HG03045 (cell line): Measurements from ENCODE around the gene LTBP3.
"Not testable (repeated sequence)": the region's sequence is repeated elsewhere in the genome, so short reads cannot be mapped to it uniquely, and the experiment has no call there.

Experiments used
- ATAC-seq: cut with Tn5 transposase; IDR thresholded peaks from one replicate; pipeline ENCODE4 v1.9.1; 2021; ENCODE audit warnings: mild to moderate bottlenecking, moderate library complexity; ENCODE audit not compliant: unreplicated experiment

The LTBP3 gene

DNA sequence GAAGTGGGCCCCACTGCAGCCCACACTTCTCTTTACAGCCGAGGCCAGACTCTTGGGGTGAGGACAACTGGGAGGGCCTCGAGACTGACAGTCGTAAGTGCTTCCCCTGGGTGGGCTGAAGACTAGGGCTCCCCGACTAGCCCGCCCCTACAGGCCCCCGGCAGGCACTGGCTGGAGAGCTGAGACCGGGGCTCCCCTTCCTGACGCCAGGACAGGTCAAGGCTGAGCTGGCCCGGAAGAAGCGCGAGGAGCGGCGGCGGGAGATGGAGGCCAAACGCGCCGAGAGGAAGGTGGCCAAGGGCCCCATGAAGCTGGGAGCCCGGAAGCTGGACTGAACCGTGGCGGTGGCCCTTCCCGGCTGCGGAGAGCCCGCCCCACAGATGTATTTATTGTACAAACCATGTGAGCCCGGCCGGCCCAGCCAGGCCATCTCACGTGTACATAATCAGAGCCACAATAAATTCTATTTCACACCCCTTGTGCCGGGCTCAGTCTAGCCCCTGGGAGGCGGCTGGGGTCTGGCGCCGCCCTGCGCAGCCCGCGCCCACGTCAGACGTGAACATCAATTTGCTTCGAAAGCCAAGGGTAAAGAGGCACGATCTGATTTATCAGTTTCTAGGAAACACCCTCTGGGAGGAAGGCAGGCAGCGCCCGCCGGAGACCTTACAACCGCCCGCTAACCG lies 19.8 kb downstream of the LTBP3 start:
- ATAC-seq: no peak

DNA sequence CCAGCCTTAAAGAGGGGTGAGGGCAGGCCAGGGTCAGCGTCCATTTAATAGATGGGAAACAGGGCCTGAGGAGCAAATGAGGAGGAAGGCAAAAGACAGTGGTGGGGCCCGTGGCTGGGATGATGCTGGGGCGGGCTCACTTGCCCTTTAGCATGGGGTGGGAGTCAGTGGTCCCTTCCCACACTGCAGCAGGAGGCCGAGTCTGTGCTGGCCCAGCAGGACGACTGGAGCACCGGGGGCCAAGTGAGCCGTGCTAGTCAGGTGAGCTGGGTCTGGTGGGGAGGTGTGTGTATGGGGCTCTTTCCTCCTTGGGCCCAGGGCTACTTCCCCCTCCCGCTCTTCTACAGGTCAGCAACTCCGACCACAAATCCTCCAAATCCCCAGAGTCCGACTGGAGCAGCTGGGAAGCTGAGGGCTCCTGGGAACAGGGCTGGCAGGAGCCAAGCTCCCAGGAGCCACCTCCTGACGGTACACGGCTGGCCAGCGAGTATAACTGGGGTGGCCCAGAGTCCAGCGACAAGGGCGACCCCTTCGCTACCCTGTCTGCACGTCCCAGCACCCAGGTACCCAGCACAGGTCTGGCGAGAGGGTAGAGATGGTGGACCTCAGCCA lies 20.4 kb downstream of the LTBP3 start:
- no peak for ATAC-seq

DNA sequence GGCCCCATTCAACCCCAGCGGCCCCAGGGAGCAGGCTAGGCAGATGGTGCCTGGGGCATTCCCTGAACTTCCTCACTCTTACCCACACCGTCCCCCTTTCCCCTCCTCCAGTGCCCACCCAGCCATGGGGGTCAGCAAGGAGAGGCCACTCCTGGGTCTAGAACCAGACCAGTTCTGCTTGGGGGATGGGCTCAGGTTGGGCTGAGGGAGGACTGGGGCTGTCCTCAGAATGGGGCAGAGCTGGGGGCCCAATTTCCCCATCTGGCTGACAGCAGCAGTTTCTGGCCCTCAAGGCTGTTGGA lies 20.9 kb downstream of the LTBP3 start:
- ATAC-seq: no peak

DNA sequence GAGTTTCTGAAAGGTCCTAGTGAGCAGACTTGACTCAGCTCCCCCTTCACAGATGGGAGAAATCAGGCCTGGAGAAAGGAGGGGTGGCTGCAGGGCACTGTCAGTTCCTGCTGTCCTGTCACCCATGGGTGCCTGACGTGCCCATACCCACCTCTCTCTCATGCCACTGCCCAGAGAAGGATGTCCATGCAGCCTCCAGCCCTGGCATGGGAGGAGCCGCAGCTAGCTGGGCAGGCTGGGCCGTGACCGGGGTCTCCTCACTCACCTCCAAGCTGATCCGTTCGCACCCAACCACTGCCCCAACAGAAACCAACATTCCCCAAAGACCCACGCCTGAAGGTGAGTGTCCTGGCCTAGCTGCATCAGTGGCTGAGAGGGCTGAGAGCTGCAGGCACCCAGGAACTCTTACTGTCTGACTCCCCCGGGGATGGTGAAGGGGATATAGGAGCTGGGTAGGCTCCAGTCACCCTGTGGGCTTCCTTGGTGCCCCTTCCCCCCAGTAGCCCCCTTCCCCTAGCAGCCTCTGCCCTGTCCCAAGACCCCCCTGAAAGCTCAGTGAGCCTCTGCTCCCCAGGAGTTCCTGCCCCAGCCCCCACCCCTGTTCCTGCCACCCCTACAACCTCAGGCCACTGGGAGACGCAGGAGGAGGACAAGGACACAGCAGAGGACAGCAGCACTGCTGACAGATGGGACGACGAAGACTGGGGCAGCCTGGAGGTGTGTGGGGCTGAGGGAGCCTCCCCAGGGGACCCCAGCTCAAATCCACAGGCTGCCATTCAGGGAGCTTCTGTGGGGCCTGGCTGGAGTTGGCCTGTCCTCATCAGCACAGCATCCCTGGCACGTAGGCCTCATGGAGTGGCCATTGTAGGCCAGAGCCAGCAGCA lies 21.5 kb downstream of the LTBP3 start:
- ATAC-seq: no peak

DNA sequence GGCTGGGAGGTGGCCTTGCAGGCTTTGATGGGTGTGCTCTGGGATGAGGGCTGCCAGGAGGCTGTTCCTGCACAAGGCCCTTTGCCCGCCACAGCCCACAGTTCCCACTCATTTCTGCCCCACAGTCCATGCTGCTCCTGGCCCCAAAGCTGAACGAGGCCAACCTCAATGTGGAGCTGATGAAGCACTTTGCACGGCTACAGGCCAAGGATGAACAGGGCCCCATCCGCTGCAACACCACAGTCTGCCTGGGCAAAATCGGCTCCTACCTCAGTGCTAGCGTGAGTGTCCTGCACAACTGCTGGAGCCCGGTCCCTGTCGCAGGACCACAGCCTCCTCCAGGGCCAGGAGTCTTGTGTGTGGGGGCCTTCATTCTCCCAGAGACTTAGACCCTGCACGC lies 23.1 kb downstream of the LTBP3 start:
- no peak for ATAC-seq

DNA sequence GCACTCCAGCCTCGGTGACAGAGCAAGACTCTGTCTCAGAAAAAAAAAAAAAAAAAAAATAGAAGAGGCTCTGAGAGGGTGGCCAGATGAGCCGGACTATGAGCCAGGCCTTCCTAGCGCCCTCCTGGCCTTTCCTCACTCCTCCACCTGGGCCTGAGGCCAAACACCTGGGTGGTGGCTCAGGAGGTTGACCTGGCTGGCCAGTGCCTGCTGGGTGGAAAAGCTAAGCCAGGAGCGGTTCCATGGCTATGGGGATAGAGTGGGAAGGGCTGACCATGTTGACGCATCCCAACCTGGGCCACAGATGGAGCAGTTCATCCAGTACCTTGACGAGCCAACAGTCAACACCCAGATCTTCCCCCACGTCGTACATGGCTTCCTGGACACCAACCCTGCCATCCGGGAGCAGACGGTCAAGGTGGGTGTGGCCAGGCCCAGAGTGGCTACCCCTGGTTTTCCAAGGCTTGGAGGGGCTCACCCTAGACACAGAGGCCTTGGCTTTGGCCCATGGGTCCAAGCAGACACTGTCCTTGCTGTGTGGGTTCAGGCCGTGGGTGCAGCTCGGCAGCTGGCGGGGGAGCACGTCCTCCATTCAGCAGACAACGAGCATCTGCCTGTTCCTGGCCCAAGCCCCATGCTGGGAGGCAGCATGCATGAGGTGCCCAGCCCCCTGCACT lies 25.6 kb downstream of the LTBP3 start:
- ATAC-seq: no peak

DNA sequence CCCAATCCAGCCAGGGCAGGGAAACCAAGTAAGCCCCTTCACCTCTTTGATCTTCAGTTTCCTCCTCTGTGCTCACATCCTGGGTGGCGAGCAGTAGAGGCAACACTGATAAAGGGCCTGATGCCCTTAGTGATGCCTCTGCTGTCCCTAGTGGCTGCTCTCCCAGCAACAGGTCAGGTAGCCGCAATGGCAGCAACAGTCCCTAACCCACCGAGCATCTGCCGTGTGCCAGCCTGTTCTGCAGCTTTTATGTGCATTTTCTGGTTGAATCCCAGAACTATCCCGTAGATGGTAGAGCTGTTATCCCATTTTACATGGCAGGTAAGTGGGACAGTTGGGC lies 28.0 kb downstream of the LTBP3 start:
- ATAC-seq: no peak

DNA sequence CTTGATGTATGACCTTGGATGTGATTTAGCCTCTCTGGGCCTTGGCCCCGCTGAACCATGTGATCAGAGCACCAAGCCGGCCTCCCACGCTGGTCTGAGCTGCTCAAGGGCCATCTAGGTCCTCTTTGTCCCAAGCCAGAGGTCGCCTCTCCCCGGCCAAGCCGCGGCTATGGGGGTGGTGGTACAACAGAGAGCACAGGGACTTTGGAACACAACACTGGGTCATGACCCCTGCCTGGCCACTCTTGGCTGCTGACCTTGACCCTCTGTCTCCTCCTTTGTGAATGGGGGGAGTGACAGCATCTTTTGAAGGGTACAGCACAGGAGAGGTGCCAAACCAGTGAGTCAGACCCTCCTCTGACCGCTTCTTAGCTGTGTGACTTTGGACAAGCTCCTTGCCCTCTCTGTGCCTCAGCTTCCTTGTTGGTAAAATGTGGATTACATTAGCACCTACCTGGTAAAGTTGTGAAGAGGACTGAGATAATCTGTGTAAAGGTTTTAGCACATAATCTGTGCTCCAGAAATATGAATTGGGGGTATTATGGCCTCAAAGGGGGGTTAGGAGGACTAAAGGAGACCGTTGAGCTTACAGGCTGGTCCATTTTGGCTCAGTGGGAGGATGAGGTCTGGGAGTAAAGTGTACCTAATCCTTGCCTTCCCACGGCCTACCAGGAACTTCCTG lies 28.5 kb downstream of the LTBP3 start:
- no peak for ATAC-seq

DNA sequence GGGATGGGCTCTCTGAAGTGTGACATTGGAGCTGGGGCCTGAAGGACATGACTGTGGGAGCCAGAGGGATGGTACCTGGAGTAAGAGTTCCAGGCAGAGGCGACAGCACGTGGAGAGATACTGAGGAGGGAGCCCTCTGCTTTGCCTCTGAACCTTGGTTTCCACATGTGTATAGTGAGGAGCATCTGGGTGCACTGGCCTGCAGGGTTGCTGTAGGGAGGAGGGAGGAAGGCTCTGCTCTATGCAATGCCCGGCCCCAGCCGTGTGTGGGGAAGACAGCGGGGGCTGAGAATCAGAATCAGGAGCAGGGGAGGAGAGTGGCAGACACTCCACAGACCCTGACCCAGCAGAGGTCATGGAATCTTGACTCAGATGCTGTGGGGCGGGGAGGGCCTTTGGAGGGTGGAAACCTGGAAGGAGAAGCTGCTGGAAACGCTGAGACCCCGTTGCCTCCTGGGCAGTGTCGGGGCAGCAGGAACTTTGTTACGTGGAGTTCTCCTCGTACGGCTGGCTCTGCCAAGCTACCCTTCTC lies 29.3 kb downstream of the LTBP3 start:
- ATAC-seq: no peak

DNA sequence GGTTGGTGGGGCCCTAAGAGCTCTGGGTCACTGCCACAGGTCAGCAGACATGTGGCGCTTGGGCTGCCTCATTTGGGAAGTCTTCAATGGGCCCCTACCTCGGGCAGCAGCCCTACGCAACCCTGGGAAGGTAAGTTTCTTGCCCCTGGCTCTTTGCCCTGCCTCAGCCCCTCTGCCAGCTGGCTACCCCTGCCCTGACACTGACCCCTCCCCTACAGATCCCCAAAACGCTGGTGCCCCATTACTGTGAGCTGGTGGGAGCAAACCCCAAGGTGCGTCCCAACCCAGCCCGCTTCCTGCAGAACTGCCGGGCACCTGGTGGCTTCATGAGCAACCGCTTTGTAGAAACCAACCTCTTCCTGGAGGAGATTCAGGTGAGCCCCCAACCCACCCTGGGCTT lies 31.4 kb downstream of the LTBP3 start:
- no peak for ATAC-seq

DNA sequence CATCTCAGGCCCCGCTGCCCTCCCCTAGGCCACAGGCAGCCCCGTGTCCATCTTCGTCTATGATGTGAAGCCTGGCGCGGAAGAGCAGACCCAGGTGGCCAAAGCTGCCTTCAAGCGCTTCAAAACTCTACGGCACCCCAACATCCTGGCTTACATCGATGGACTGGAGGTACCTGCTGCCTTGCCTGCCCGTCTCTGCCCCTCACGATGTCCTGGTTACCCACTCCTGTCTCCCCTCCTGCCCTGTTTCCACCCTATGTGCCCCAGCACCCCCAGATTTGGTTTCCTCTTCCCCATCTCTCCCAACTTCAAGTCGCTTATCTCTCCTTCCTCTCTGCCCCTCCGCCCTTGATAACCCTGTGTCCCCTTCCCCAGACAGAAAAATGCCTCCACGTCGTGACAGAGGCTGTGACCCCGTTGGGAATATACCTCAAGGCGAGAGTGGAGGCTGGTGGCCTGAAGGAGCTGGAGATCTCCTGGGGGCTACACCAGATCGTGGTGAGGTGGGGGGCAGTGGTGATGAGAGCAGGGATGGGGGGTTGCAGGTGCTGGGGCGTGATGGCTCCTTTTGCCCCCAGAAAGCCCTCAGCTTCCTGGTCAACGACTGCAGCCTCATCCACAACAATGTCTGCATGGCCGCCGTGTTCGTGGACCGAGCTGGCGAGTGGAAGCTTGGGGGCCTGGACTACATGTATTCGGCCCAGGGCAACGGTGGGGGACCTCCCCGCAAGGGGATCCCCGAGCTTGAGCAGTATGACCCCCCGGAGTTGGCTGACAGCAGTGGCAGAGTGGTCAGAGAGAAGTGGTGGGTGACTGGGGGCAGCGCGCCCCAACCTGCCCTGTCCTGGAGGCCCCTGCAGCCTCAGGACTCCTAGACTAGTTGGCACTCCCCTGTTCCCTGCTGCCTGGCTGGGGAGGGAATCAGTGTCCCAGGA lies 32.3 kb downstream of the LTBP3 start:
- no peak for ATAC-seq

DNA sequence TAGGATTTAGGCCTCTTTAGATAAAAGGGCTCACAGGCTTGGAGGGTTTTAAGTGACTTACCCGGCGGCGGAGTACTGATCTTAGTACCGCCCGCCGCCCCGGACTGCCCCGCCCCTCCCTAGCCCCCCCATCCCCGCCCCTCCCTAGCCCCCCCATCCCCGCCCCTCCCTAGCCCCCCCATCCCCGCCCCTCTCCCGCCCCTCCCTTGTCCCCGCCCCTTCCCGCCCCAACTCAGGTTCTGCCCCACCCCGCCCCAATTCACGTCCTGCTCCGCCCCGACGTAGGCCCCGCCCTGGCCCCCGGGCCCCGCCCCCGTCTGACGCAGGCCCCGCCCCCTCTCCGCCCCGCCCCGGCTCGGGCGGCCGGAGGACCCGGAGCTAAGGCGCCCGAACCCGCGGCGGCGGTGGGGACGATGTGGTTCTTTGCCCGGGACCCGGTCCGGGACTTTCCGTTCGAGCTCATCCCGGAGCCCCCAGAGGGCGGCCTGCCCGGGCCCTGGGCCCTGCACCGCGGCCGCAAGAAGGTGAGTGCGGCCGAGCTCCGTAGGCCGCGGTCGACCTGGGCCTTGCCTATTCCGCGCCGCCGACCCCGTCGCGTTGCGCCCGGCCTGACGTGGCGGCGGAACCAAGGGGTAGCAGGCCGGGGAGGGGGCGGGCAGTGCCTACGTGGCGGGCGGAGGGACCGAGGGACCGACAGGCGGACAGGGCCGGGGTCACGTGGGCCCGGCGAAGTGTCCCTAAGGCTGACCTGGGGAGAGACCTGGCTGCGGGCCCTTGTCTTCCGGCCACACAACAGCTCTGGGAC lies 33.2 kb downstream of the LTBP3 start, which contains the start of gene SCYL1:
Gene SCYL1, plus strand, starts transcription at position 343 of the 805 bp plus-strand sequence. Its CDS starts 71 bp downstream, at position 414.
- ATAC-seq: peak; percentile 62

DNA sequence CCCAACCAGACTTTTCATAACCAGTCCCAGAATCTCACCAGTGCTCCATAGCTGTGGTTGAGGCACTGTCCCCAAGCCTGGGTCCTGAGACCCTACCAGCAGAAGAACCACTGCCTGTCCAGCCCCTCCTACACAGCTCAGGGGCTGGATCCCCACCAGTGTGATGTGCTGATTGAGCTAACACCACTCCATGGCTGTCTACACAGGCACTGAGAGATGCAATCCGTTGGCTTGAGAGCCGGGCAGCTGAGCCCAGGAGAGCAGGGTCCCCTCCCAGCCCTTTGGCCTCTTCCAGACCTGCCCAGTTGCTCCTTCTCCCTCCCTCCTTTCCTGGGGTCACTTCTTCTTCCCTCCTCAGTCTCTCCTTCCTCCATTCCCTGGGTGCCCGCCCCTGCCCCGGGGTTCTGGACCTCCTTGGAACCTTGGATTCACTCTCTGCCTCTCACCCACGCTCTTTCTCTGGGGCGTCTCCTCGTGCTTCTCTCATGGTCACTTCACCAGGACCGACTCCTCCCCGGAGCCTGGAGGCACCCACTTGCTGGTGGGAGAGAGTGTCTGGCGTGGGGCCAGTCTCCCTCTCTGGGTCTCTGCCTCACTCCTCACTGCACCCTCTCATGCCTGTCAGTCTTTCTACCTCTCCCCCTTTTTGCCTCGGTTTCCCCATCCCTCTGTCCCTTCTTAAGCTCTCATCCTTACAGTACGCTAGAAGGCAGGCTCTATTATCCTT lies 34.0 kb downstream of the LTBP3 start:
- no peak for ATAC-seq

DNA sequence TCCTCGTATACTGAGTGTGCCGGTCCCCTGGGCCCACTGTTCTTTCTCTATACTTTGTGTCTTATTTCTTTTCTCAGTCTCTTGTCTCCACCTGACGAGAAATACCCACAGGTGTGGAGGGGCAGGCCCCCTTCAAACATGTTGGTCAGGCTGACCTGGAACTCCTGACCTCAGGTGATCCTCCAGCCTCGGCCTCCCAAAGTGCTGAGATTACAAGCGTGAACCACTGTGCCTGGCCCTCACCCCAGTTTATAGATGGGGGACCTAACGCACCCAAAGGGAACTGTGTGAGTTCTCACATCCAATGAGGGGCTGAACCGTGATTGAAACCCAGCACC lies 34.6 kb downstream of the LTBP3 start:
- not testable (repeated sequence) for ATAC-seq

DNA sequence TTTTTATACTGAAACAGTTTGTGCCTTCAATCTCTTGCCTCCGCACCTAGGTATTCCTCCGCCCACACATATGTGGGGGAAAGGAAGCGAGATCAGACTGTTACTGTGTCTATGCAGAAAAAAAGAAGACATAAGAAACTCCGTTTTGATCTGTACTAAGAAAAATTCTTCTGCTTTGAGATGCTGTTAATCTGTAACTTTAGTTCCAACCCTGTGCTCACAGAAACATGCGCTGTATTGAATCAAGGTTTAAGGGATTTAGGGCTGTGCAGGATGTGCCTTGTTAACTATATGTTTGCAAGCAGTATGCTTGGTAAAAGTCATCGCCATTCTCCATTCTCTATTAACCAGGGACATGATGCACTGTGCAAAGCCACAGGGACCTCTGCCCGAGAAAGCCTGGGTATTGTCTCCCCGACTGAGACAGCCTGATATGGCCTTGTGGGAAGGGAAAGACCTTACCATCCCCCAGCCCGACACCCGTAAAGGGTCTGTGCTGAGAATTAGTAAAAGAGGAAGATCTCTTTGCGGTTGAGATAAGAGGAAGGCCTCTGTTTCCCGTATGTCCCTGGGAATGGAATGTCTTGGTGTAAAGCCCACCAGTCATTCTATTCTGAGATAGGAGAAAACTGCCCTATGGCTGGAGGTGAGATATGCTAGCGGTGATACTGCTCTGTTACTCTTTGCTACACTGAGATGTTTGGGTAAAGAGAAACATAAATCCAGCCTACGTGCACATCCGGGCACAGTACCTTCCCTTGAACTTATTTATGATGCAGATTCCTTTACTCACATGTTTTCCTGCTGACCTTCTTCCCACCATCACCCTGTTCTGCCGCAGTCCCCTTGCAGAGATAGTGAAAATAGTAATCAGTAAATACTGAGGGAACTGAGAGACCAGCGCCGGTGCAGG lies 35.2 kb downstream of the LTBP3 start:
- ATAC-seq: not testable (repeated sequence)

DNA sequence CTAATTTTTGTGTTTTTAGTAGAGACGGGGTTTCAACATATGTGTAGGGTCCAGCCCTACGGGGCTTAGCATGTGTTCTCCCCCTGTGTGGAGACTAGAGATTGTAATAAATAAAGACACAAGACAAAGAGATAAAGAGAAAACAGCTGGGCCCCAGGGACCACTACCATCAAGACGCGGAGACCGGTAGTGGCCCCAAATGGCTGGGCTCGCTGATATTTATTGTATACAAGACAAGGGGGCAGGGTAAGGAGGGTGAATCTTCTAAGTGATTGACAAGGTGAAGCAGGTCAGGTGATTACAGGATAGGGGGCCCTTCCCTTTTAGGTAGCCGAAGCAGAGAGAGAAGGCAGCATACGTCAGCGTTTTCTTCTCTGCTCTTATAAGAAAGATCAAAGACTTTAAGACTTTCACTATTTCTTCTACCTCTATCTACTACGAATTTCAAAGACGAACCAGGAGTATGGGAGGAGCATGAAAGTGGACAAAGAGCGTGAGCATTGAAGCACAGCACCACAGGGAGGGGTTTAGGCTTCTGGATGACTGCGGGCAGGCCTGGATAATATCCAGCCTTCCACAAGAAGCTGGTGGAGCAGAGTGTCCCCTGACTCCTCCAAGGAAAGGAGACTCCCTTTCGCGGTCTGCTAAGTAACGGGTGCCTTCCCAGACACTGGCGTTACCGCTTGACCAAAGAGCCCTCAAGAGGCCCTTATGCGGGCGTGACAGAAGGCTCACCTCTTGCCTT lies 36.2 kb downstream of the LTBP3 start:
- ATAC-seq: not testable (repeated sequence)
